SU-DHL-6 (cell line): ENCODE measurements around the gene OAF.

Experiments used
- CTCF ChIP-seq: fragments of 200-600 bp; sonication (generic); IDR thresholded peaks from one replicate; pipeline ENCODE4 v1.5.1; 2017; ENCODE audit warnings: antibody characterized with exemption, mild to moderate bottlenecking, low read length, moderate library complexity; ENCODE audit not compliant: insufficient read depth, poor library complexity, severe bottlenecking
- EZH2phosphoT487 ChIP-seq: fragments of 200-600 bp; sonication (generic), shearing (Covaris generic); conservative IDR thresholded peaks from 2 replicates; pipeline ENCODE4 v1.6.1; 2018; ENCODE audit warnings: mild to moderate bottlenecking, antibody characterized with exemption, low read length, moderate library complexity, mixed read lengths

GRCh38 chr11:120181376-120181975 is 29.4 kb upstream of the OAF start:
- TF ChIP-seq CTCF (no peak), EZH2phosphoT487 (no peak)
